Glutamatergic neuron (in vitro differentiated cells): ENCODE data around the gene GLYAT. TPM values are rescaled to one million over a fixed set of nuclear protein-coding genes. Genes with fewer than 3 reads are reported as not detected.

Source experiments
- DNase-seq: peaks from one replicate; pipeline ENCODE4 v3.0.0; 2022
- H3K27ac Mint-ChIP-seq: one replicate; pipeline ENCODE4 v1.8.0; 2020; ENCODE audit warnings: mild to moderate bottlenecking, mixed read lengths, inconsistent platforms; ENCODE audit not compliant: unreplicated experiment
- H3K27me3 Mint-ChIP-seq: one replicate; pipeline ENCODE4 v1.8.0; 2020; ENCODE audit warnings: mild to moderate bottlenecking, moderate library complexity, mixed read lengths, inconsistent platforms; ENCODE audit not compliant: unreplicated experiment
- H3K36me3 Mint-ChIP-seq: one replicate; pipeline ENCODE4 v1.8.0; 2020; ENCODE audit warnings: mild to moderate bottlenecking, mixed read lengths, inconsistent platforms; ENCODE audit not compliant: unreplicated experiment
- H3K4me1 Mint-ChIP-seq: one replicate; pipeline ENCODE4 v1.8.0; 2020; ENCODE audit warnings: mild to moderate bottlenecking, low read depth, mixed read lengths, inconsistent platforms; ENCODE audit not compliant: unreplicated experiment
- H3K4me3 Mint-ChIP-seq: one replicate; pipeline ENCODE4 v1.8.0; 2020; ENCODE audit warnings: mild to moderate bottlenecking, mixed read lengths, inconsistent platforms; ENCODE audit not compliant: unreplicated experiment
- H3K9me3 Mint-ChIP-seq: one replicate; pipeline ENCODE4 v1.8.0; 2020; ENCODE audit warnings: mild to moderate bottlenecking, moderate library complexity, mixed read lengths, inconsistent platforms; ENCODE audit not compliant: unreplicated experiment
- CTCF ChIP-seq: fragments of 200-600 bp; sonication (generic); IDR thresholded peaks from one replicate; pipeline ENCODE4 v1.5.0; 2021; ENCODE audit not compliant: partially characterized antibody, unreplicated experiment
- total RNA-seq: library from RNA; stranded (reverse); fragmentation: NEBNext Ultra II Directional; extraction: Animal tissue kit (Norgen Biotek cat#: 25700); gene quantifications from one replicate; pipeline ENCODE4 v1.2.1, GENCODE V29; 2021; ENCODE audit not compliant: unreplicated experiment

The GLYAT gene
- total RNA-seq, 1 donor from 2014 or later: not detected

- Mint-ChIP-seq H3K27ac (no peak overlapping the region), H3K4me1 (no peaks in the 10 kb centered on the region), H3K9me3 (no peaks in the 10 kb centered on the region), H3K27me3 (no peaks in the 10 kb centered on the region), H3K4me3 (no peak overlapping the region), H3K36me3 (no peaks in the 10 kb centered on the region)
- no peak for TF ChIP-seq CTCF
- no peak for DNase-seq
These were observed 71.7 kb downstream of the GLYAT start for GRCh38 chr11:58659910-58660570.

- no peak for TF ChIP-seq CTCF
- no peaks in the 10 kb centered on the region for H3K9me3 Mint-ChIP-seq
- H3K4me3 Mint-ChIP-seq: no peak overlapping the region
- DNase-seq: no peak
- H3K36me3 Mint-ChIP-seq: no peaks in the 10 kb centered on the region
- H3K4me1 Mint-ChIP-seq: no peaks in the 10 kb centered on the region
- no peaks in the 10 kb centered on the region for H3K27me3 Mint-ChIP-seq
- no peak overlapping the region for H3K27ac Mint-ChIP-seq
These were observed 72.3 kb downstream of the GLYAT start for GRCh38 chr11:58659404-58659803.

Other genes with a start within 250 kb of the GLYAT start
- not detected for gene OR5B21, start 223.8 kb downstream of the GLYAT start, total RNA-seq
- 3.8 TPM for gene LPXN, start 156.1 kb downstream of the GLYAT start, total RNA-seq
- 44.3 TPM for gene ZFP91, start 152.9 kb downstream of the GLYAT start, total RNA-seq
- gene CNTF, start 109.3 kb downstream of the GLYAT start, total RNA-seq: 4.6 TPM
- gene GLYATL2, start 112.8 kb upstream of the GLYAT start, total RNA-seq: 0.83 TPM
- 0.42 TPM for gene GLYATL1, start 207.5 kb upstream of the GLYAT start, total RNA-seq